Panc1 (cell line): ENCODE data around the gene RGS17. TPM values are rescaled to one million over a fixed set of nuclear protein-coding genes. Genes with fewer than 3 reads are reported as not detected.

Experiments
- ATAC-seq: fragments of 200-7000 bp; cut with Tn5 transposase; 2 replicates; pipeline ENCODE4 v1.9.1; 2020; ENCODE audit warnings: mild to moderate bottlenecking, moderate library complexity
- BruUV-seq: library from RNA; stranded (reverse); fragments of 400-500 nt; replicated peaks from 2 replicates; lab custom pipeline; 2021; lab: Mats Ljungman, UMichigan
- CTCF ChIA-PET: fragments of 300-600 bp; sonication (Branson Sonifier 250); formaldehyde crosslinking; loops from one replicate; lab custom pipeline; 2022; ENCODE audit warnings: antibody characterized with exemption; lab: Charles Lee
- POLR2A ChIA-PET: fragments of 300-600 bp; sonication (Branson Sonifier 250); formaldehyde crosslinking; loops from one replicate; lab custom pipeline; 2022; ENCODE audit warnings: antibody characterized with exemption; lab: Charles Lee
- DNase-seq: peaks from one replicate; pipeline ENCODE4 v3.0.0-alpha.2; 2010; ENCODE audit warnings: low read depth, low spot score
- H3K27ac ChIP-seq: 2 replicates; pipeline ENCODE4 v1.5.1; 2011; ENCODE audit warnings: mild to moderate bottlenecking, low read length, inconsistent platforms
- H3K27me3 ChIP-seq: fragments of 200-500 bp; sonication (Bioruptor generic); 2 replicates; pipeline ENCODE4 v1.6.0; 2014; ENCODE audit warnings: low read length, inconsistent platforms; ENCODE audit not compliant: control insufficient read depth, insufficient read depth
- H3K36me3 ChIP-seq: fragments of 200-500 bp; sonication (Bioruptor generic); 2 replicates; pipeline ENCODE4 v1.5.1; 2014; ENCODE audit warnings: inconsistent platforms, mild to moderate bottlenecking, low read length, moderate library complexity; ENCODE audit not compliant: control insufficient read depth, insufficient read depth
- H3K4me1 ChIP-seq: 2 replicates; pipeline ENCODE4 v1.5.1; 2011; ENCODE audit warnings: inconsistent platforms, mild to moderate bottlenecking, low read length, moderate library complexity; ENCODE audit not compliant: control insufficient read depth, insufficient read depth
- H3K4me3 ChIP-seq, 2 experiments: 2 replicates each; pipeline ENCODE4 v1.5.1; 2011 to 2012; ENCODE audit warnings: low read depth in 2 of 2, low read length in 2 of 2, mild to moderate bottlenecking in 2 of 2, inconsistent platforms in 1 of 2, moderate library complexity in 1 of 2
- H3K9me3 ChIP-seq: fragments of 200-500 bp; sonication (Bioruptor generic); 2 replicates; pipeline ENCODE4 v1.5.1; 2014; ENCODE audit warnings: low read depth, mild to moderate bottlenecking, inconsistent platforms, low read length, moderate library complexity; ENCODE audit not compliant: control insufficient read depth, insufficient read depth
- CTCF ChIP-seq: fragments of 450-650 bp; IDR thresholded peaks from 2 replicates; pipeline ENCODE4 v1.5.1; 2017; ENCODE audit warnings: mild to moderate bottlenecking
- POLR2AphosphoS5 ChIP-seq: IDR thresholded peaks from 2 replicates; pipeline ENCODE4 v1.6.1; 2012; ENCODE audit warnings: mild to moderate bottlenecking, low read depth, low read length, moderate library complexity
- SIN3A ChIP-seq: IDR thresholded peaks from 2 replicates; pipeline ENCODE4 v1.6.1; 2012; ENCODE audit warnings: low read depth, mild to moderate bottlenecking, low read length, moderate library complexity, borderline replicate concordance; ENCODE audit not compliant: insufficient read depth
- TCF7L2 ChIP-seq: IDR thresholded peaks from 2 replicates; pipeline ENCODE4 v1.6.1; 2011; ENCODE audit warnings: mild to moderate bottlenecking, low read depth, low read length, inconsistent platforms
- in situ Hi-C: cut with HindIII; loops from 2 replicates; pipeline ENCODE4 v1.10.0; 2016; ENCODE audit warnings: low sequenced_read_pairs, low pct_unique_long_range_greater_than_20kb
- intact Hi-C: fragments of 100-400 bp; cut with micrococcal nuclease; formaldehyde crosslinking; loops from one replicate; pipeline ENCODE4 v1.10.0; 2022; ENCODE audit not compliant: unreplicated experiment
- total RNA-seq: library from RNA; stranded (reverse); gene quantifications from one replicate; pipeline ENCODE4 v1.2.1, GENCODE V29; 2021; ENCODE audit not compliant: unreplicated experiment
- TF ChIP-seq, protein P1 (sequence below), 2 experiments: IDR thresholded peaks; 2 replicates each; pipeline ENCODE4 v1.6.1; 2011 to 2012; ENCODE audit warnings: low read depth in 2 of 2, control low read depth in 1 of 2, low read length in 1 of 2, mild to moderate bottlenecking in 1 of 2, moderate library complexity in 1 of 2; ENCODE audit not compliant: insufficient read depth in 1 of 2

The RGS17 gene
- total RNA-seq, 1 experiment from 2014 or later, result 8.7 TPM

- ChIA-PET CTCF (no interaction called here), POLR2A (no interaction called here)
- Histone ChIP-seq H3K36me3 (no peaks in the 10 kb centered on the region), H3K27ac (no peak overlapping the region), H3K4me3 (no peak overlapping the region), H3K27me3 (no peaks in the 10 kb centered on the region), H3K4me1 (no peaks in the 10 kb centered on the region), H3K9me3 (no peaks in the 10 kb centered on the region; the same call in 1 of the 2 replicates)
- TF ChIP-seq SIN3A, result no peak
- no peak for DNase-seq
- intact Hi-C loops (no loop called here), in situ Hi-C loops (no loop called here)
- ATAC-seq, result no peak
- BruUV-seq, result no TSS peak
These were observed 74.8 kb downstream of the RGS17 start for GRCh38 chr6:153056308-153056707.

DNA sequence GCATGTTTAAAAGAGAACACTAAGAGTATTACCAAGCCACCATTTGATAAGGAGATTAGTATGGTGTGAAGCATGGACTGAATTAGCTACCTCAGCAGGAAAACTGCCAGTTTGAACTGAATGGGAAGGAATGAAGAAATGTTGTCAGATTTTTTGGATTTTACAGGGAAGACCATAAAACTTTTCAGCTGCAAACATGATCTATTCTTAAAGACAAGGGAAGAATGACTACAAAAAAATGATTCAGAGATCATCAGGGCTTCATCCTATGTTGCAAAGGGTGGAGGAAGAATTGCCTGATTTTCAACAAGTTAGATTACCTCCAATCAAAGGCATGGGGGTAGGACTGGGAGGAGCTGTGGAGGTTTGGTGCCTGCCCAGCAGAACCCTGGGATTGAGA is 79.3 kb downstream of the RGS17 start:
- TF ChIP-seq SIN3A, result no peak
- TF ChIP-seq, protein P1, sequence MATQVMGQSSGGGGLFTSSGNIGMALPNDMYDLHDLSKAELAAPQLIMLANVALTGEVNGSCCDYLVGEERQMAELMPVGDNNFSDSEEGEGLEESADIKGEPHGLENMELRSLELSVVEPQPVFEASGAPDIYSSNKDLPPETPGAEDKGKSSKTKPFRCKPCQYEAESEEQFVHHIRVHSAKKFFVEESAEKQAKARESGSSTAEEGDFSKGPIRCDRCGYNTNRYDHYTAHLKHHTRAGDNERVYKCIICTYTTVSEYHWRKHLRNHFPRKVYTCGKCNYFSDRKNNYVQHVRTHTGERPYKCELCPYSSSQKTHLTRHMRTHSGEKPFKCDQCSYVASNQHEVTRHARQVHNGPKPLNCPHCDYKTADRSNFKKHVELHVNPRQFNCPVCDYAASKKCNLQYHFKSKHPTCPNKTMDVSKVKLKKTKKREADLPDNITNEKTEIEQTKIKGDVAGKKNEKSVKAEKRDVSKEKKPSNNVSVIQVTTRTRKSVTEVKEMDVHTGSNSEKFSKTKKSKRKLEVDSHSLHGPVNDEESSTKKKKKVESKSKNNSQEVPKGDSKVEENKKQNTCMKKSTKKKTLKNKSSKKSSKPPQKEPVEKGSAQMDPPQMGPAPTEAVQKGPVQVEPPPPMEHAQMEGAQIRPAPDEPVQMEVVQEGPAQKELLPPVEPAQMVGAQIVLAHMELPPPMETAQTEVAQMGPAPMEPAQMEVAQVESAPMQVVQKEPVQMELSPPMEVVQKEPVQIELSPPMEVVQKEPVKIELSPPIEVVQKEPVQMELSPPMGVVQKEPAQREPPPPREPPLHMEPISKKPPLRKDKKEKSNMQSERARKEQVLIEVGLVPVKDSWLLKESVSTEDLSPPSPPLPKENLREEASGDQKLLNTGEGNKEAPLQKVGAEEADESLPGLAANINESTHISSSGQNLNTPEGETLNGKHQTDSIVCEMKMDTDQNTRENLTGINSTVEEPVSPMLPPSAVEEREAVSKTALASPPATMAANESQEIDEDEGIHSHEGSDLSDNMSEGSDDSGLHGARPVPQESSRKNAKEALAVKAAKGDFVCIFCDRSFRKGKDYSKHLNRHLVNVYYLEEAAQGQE (IDR thresholded peaks at IDR 0.05; ENCODE audit: insufficient read depth in 1 of 2, low read depth in 2 of 2, low read length in 1 of 2), result no peak
- no peak for TF ChIP-seq CTCF
- TF ChIP-seq POLR2AphosphoS5, result no peak
- no peak for TF ChIP-seq TCF7L2
- in situ Hi-C loops (no loop called here), intact Hi-C loops (no loop called here)
- ATAC-seq (no peak), DNase-seq (no peak)
- BruUV-seq, result no TSS peak
- Histone ChIP-seq H3K27me3 (no peaks in the 10 kb centered on the region), H3K36me3 (no peaks in the 10 kb centered on the region), H3K4me1 (no peaks in the 10 kb centered on the region), H3K27ac (no peak overlapping the region), H3K9me3 (no peaks in the 10 kb centered on the region; the same call in 1 of the 2 replicates), H3K4me3 (no peak overlapping the region)
- ChIA-PET CTCF (no interaction called here), POLR2A (no interaction called here)

DNA sequence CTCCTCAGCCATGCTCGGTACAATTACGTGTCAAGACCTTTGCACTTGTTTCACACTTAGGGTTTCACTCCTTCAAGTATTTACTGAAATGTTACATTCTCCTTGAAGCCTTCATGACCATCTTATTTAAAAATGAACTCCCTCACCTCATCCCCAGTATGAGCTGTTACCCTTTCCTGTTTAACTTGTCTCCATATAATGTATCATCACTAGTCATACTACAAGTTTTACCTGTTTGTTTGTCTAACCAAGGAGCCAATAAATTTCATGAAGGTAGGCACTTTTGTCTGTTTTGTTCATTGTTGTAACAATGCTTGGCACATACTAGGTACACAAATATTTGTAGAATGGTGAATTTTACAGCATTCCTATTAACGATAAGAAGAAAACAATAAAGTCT is 82.5 kb downstream of the RGS17 start:
- H3K36me3 ChIP-seq, result no peaks in the 10 kb centered on the region
- POLR2A ChIA-PET, result no interaction called here
- no peaks in the 10 kb centered on the region for H3K4me1 ChIP-seq
- DNase-seq, result no peak
- no TSS peak for BruUV-seq
- H3K9me3 ChIP-seq, result no peaks in the 10 kb centered on the region; the same call in 1 of the 2 replicates
- H3K27me3 ChIP-seq, result no peaks in the 10 kb centered on the region
- H3K4me3 ChIP-seq, result no peak overlapping the region
- no peak for ATAC-seq
- no peak overlapping the region for H3K27ac ChIP-seq
- intact Hi-C loops, result no loop called here
- TF ChIP-seq, protein P1 (IDR thresholded peaks at IDR 0.05; ENCODE audit: insufficient read depth in 1 of 2, low read depth in 2 of 2, low read length in 1 of 2), result no peak
- TF ChIP-seq TCF7L2 (no peak), CTCF (no peak), SIN3A (no peak), POLR2AphosphoS5 (no peak)
- CTCF ChIA-PET, result no interaction called here
- in situ Hi-C loops, result no loop called here
